ENCODE results near the gene RUNDC3A.

RUNDC3A gene

GRCh38 chr17:44348234-44348987 lies 40.0 kb downstream of the RUNDC3A start:
- no peaks in the 10 kb centered on the region for H3K27me3 ChIP-seq (ENCODE audit: control insufficient read depth in 1 of 2, insufficient read depth in 2 of 2, low read length in 2 of 2)
- H3K4me3 ChIP-seq (ENCODE audit: low read depth in 1 of 2, low read length in 2 of 2), result no peak overlapping the region
- no peak overlapping the region for H3K27ac ChIP-seq (ENCODE audit: low read depth, low read length)
- H3K4me1 ChIP-seq (ENCODE audit: insufficient read depth, low read length), result peaks cover 16% of the 10 kb centered on the region
- no peaks in the 10 kb centered on the region for H3K9me3 ChIP-seq (ENCODE audit: low read length)
- no peak overlapping the region for H3K9ac ChIP-seq (ENCODE audit: low read length)
- peaks cover 28% of the 10 kb centered on the region for H3K36me3 ChIP-seq (ENCODE audit: insufficient read depth, low read length)

GRCh38 chr17:44348988-44349364 lies 40.6 kb downstream of the RUNDC3A start:
- Histone ChIP-seq H3K27ac (ENCODE audit: low read depth, low read length) (no peak overlapping the region), H3K4me3 (ENCODE audit: low read depth in 1 of 2, low read length in 2 of 2) (no peak overlapping the region), H3K27me3 (ENCODE audit: control insufficient read depth in 1 of 2, insufficient read depth in 2 of 2, low read length in 2 of 2) (no peaks in the 10 kb centered on the region), H3K9me3 (ENCODE audit: low read length) (no peaks in the 10 kb centered on the region), H3K36me3 (ENCODE audit: insufficient read depth, low read length) (peaks cover 28% of the 10 kb centered on the region), H3K9ac (ENCODE audit: low read length) (no peak overlapping the region), H3K4me1 (ENCODE audit: insufficient read depth, low read length) (peaks cover 16% of the 10 kb centered on the region)

- Histone ChIP-seq H3K9ac (ENCODE audit: low read length) (no peak overlapping the region), H3K4me3 (ENCODE audit: low read depth in 1 of 2, low read length in 2 of 2) (no peak overlapping the region), H3K36me3 (ENCODE audit: insufficient read depth, low read length) (peaks cover 28% of the 10 kb centered on the region), H3K9me3 (ENCODE audit: low read length) (no peaks in the 10 kb centered on the region), H3K27ac (ENCODE audit: low read depth, low read length) (no peak overlapping the region), H3K4me1 (ENCODE audit: insufficient read depth, low read length) (peaks cover 9% of the 10 kb centered on the region), H3K27me3 (ENCODE audit: control insufficient read depth in 1 of 2, insufficient read depth in 2 of 2, low read length in 2 of 2) (no peaks in the 10 kb centered on the region)
Observed at GRCh38 chr17:44349553-44350070, 41.2 kb downstream of the RUNDC3A start.

GRCh38 chr17:44350733-44351226 lies 42.4 kb downstream of the RUNDC3A start:
- Histone ChIP-seq H3K4me3 (ENCODE audit: low read depth in 1 of 2, low read length in 2 of 2) (no peak overlapping the region), H3K27me3 (ENCODE audit: control insufficient read depth in 1 of 2, insufficient read depth in 2 of 2, low read length in 2 of 2) (no peaks in the 10 kb centered on the region), H3K9ac (ENCODE audit: low read length) (no peak overlapping the region), H3K27ac (ENCODE audit: low read depth, low read length) (no peak overlapping the region), H3K36me3 (ENCODE audit: insufficient read depth, low read length) (peaks cover 28% of the 10 kb centered on the region), H3K9me3 (ENCODE audit: low read length) (no peaks in the 10 kb centered on the region), H3K4me1 (ENCODE audit: insufficient read depth, low read length) (peaks cover 5% of the 10 kb centered on the region)

GRCh38 chr17:44351464-44351863 lies 43.1 kb downstream of the RUNDC3A start:
- peaks cover 28% of the 10 kb centered on the region for H3K36me3 ChIP-seq (ENCODE audit: insufficient read depth, low read length)
- H3K4me3 ChIP-seq (ENCODE audit: low read depth in 1 of 2, low read length in 2 of 2), result no peak overlapping the region
- H3K27ac ChIP-seq (ENCODE audit: low read depth, low read length), result no peak overlapping the region
- H3K4me1 ChIP-seq (ENCODE audit: insufficient read depth, low read length), result no peaks in the 10 kb centered on the region
- no peaks in the 10 kb centered on the region for H3K9me3 ChIP-seq (ENCODE audit: low read length)
- no peaks in the 10 kb centered on the region for H3K27me3 ChIP-seq (ENCODE audit: control insufficient read depth in 1 of 2, insufficient read depth in 2 of 2, low read length in 2 of 2)
- no peak overlapping the region for H3K9ac ChIP-seq (ENCODE audit: low read length)

GRCh38 chr17:44351961-44352827 lies 43.8 kb downstream of the RUNDC3A start:
- no peaks in the 10 kb centered on the region for H3K4me1 ChIP-seq (ENCODE audit: insufficient read depth, low read length)
- H3K27me3 ChIP-seq (ENCODE audit: control insufficient read depth in 1 of 2, insufficient read depth in 2 of 2, low read length in 2 of 2), result no peaks in the 10 kb centered on the region
- no peaks in the 10 kb centered on the region for H3K9me3 ChIP-seq (ENCODE audit: low read length)
- no peak overlapping the region for H3K4me3 ChIP-seq (ENCODE audit: low read depth in 1 of 2, low read length in 2 of 2)
- peaks cover 28% of the 10 kb centered on the region for H3K36me3 ChIP-seq (ENCODE audit: insufficient read depth, low read length)
- H3K9ac ChIP-seq (ENCODE audit: low read length), result no peak overlapping the region
- no peak overlapping the region for H3K27ac ChIP-seq (ENCODE audit: low read depth, low read length)

GRCh38 chr17:44352828-44353671 lies 44.6 kb downstream of the RUNDC3A start:
- H3K9ac ChIP-seq (ENCODE audit: low read length), result no peak overlapping the region
- H3K9me3 ChIP-seq (ENCODE audit: low read length), result no peaks in the 10 kb centered on the region
- peak overlapping the region in 1 of 2 donors; percentile 35 for H3K4me3 ChIP-seq (ENCODE audit: low read depth in 1 of 2, low read length in 2 of 2)
- H3K27me3 ChIP-seq (ENCODE audit: control insufficient read depth in 1 of 2, insufficient read depth in 2 of 2, low read length in 2 of 2), result no peaks in the 10 kb centered on the region
- peaks cover 28% of the 10 kb centered on the region for H3K36me3 ChIP-seq (ENCODE audit: insufficient read depth, low read length)
- no peak overlapping the region for H3K27ac ChIP-seq (ENCODE audit: low read depth, low read length)
- H3K4me1 ChIP-seq (ENCODE audit: insufficient read depth, low read length), result no peaks in the 10 kb centered on the region

GRCh38 chr17:44353672-44354331 lies 45.4 kb downstream of the RUNDC3A start:
- Histone ChIP-seq H3K27me3 (ENCODE audit: control insufficient read depth in 1 of 2, insufficient read depth in 2 of 2, low read length in 2 of 2) (no peaks in the 10 kb centered on the region), H3K36me3 (ENCODE audit: insufficient read depth, low read length) (peaks cover 28% of the 10 kb centered on the region), H3K4me1 (ENCODE audit: insufficient read depth, low read length) (no peaks in the 10 kb centered on the region), H3K27ac (ENCODE audit: low read depth, low read length) (no peak overlapping the region), H3K4me3 (ENCODE audit: low read depth in 1 of 2, low read length in 2 of 2) (peak overlapping the region in 1 of 2 donors; percentile 35), H3K9me3 (ENCODE audit: low read length) (no peaks in the 10 kb centered on the region), H3K9ac (ENCODE audit: low read length) (no peak overlapping the region)

- no peaks in the 10 kb centered on the region for H3K27me3 ChIP-seq (ENCODE audit: control insufficient read depth in 1 of 2, insufficient read depth in 2 of 2, low read length in 2 of 2)
- peaks cover 22% of the 10 kb centered on the region for H3K36me3 ChIP-seq (ENCODE audit: insufficient read depth, low read length)
- H3K4me1 ChIP-seq (ENCODE audit: insufficient read depth, low read length), result no peaks in the 10 kb centered on the region
- H3K27ac ChIP-seq (ENCODE audit: low read depth, low read length), result no peak overlapping the region
- H3K4me3 ChIP-seq (ENCODE audit: low read depth in 1 of 2, low read length in 2 of 2), result no peak overlapping the region
- no peaks in the 10 kb centered on the region for H3K9me3 ChIP-seq (ENCODE audit: low read length)
- no peak overlapping the region for H3K9ac ChIP-seq (ENCODE audit: low read length)
Observed at GRCh38 chr17:44354582-44355561, 46.5 kb downstream of the RUNDC3A start.

GRCh38 chr17:44355642-44356099 lies 47.3 kb downstream of the RUNDC3A start:
- Histone ChIP-seq H3K27ac (ENCODE audit: low read depth, low read length) (no peak overlapping the region), H3K4me1 (ENCODE audit: insufficient read depth, low read length) (no peaks in the 10 kb centered on the region), H3K9ac (ENCODE audit: low read length) (no peak overlapping the region), H3K4me3 (ENCODE audit: low read depth in 1 of 2, low read length in 2 of 2) (no peak overlapping the region), H3K9me3 (ENCODE audit: low read length) (no peaks in the 10 kb centered on the region), H3K27me3 (ENCODE audit: control insufficient read depth in 1 of 2, insufficient read depth in 2 of 2, low read length in 2 of 2) (no peaks in the 10 kb centered on the region), H3K36me3 (ENCODE audit: insufficient read depth, low read length) (peaks cover 16% of the 10 kb centered on the region)
